Transverse colon (tissue), 4 donors: ENCODE data around the gene GLCE. TPM values are rescaled to one million over a fixed set of nuclear protein-coding genes. Genes with fewer than 3 reads are reported as not detected.

Source experiments
- DNase-seq: peaks from one replicate; pipeline ENCODE4 v3.0.0-alpha.2; 2019
- H3K27ac ChIP-seq, 4 donors: fragments of 200-600 bp; sonication (generic); 2 replicates each; pipeline ENCODE4 v1.5.1; 2016 to 2018; ENCODE audit warnings: inconsistent platforms in 4 of 4
- H3K27me3 ChIP-seq: fragments of 200-600 bp; sonication (generic); 2 replicates; pipeline ENCODE4 v1.5.1; 2017; ENCODE audit warnings: inconsistent platforms
- H3K36me3 ChIP-seq, 4 donors: fragments of 200-600 bp; sonication (generic); 2 replicates each; pipeline ENCODE4 v1.5.1; 2017 to 2019; ENCODE audit warnings: inconsistent platforms in 4 of 4
- H3K4me1 ChIP-seq, 4 donors: fragments of 200-600 bp; sonication (generic); 2 replicates each; pipeline ENCODE4 v1.5.1; 2017 to 2020; ENCODE audit warnings: inconsistent platforms in 4 of 4
- H3K4me3 ChIP-seq, 4 donors: fragments of 200-600 bp; sonication (generic); 1 replicate in 1 of 4; 2 replicates in 3 of 4; pipeline versions ENCODE4 v1.5.1 to v1.6.1; 2017 to 2019; ENCODE audit warnings: inconsistent platforms in 4 of 4
- H3K9me3 ChIP-seq, 2 donors: fragments of 200-600 bp; sonication (generic); 2 replicates each; pipeline ENCODE4 v1.5.1; 2017 to 2019; ENCODE audit warnings: inconsistent platforms in 2 of 2
- CTCF ChIP-seq, 5 experiments: fragments of 200-600 bp in 3 of 5; fragments of 450-650 bp in 2 of 5; sonication (generic) in 3 of 5; IDR thresholded peaks; 1 replicate in 2 of 5; 2 replicates in 3 of 5; pipeline ENCODE4 v1.5.1; 2016 to 2017; ENCODE audit warnings: antibody characterized with exemption in 5 of 5, inconsistent platforms in 3 of 5, mild to moderate bottlenecking in 2 of 5, moderate library complexity in 1 of 5
- EP300 ChIP-seq: sonication (generic); formaldehyde crosslinking; IDR thresholded peaks from one replicate; pipeline ENCODE4 v1.6.1; 2017; ENCODE audit warnings: antibody characterized with exemption, low read depth
- POLR2A ChIP-seq: fragments of 450-650 bp; IDR thresholded peaks from one replicate; pipeline ENCODE4 v1.6.1; 2016; ENCODE audit warnings: antibody characterized with exemption, mild to moderate bottlenecking, moderate library complexity
- POLR2AphosphoS5 ChIP-seq, 3 donors: sonication (generic); formaldehyde crosslinking; IDR thresholded peaks; one replicate each; pipeline ENCODE4 v1.6.1; 2016; ENCODE audit warnings: antibody characterized with exemption in 3 of 3
- WGBS, 2 donors: methylation state at CpG; one replicate each; pipeline ENCODE4 v1.1.5; 2018; ENCODE audit warnings: low coverage in 1 of 2; 5-methylcytosine and 5-hydroxymethylcytosine counted together
- in situ Hi-C, 4 donors: fragments of 200-750 bp; cut with MboI; loops; one replicate each; pipeline versions ENCODE4 v1.15.0 to v1.15.1; 2017; ENCODE audit warnings: low sequenced_read_pairs in 3 of 4, low pct_ligation_motif_present in 1 of 4, low pct_unique_long_range_greater_than_20kb in 1 of 4
- intact Hi-C: fragments of 100-400 bp; cut with DNase I; formaldehyde crosslinking; loops from one replicate; pipeline ENCODE4 v1.15.1; 2023; ENCODE audit warnings: low total_unique reads
- total RNA-seq, 4 donors: library from RNA; depleted of rRNA; stranded (reverse); fragments of >200 nt; gene quantifications; one replicate each; pipeline ENCODE4 v1.1.0, GENCODE V29; 2016

Gene GLCE
- total RNA-seq, 4 donors from 2014 or later: 7.9 to 38.1 (median 25.4) TPM

GRCh38 chr15:69275933-69276560 is 115.6 kb downstream of the GLCE start:
- no peak overlapping the region for H3K27ac ChIP-seq
- 71 to 80% methylated on average over 4 to 9 of the region's 9 CpGs for WGBS, 2 donors
- H3K4me3 ChIP-seq: no peak overlapping the region
- no peaks in the 10 kb centered on the region for H3K9me3 ChIP-seq
- H3K27me3 ChIP-seq: no peaks in the 10 kb centered on the region
- H3K36me3 ChIP-seq: no peaks in the 10 kb centered on the region
- TF ChIP-seq POLR2AphosphoS5 (IDR thresholded peaks at IDR 0.05) (no peak), EP300 (no peak), POLR2A (no peak)
- H3K4me1 ChIP-seq: no peaks in the 10 kb centered on the region
- in situ Hi-C loops (no loop called here), intact Hi-C loops (no loop called here)
- DNase-seq: no peak

- intact Hi-C loops: no loop called here
- WGBS, 2 donors: 29 to 87% methylated on average over 1 to 9 of the region's 9 CpGs
- TF ChIP-seq POLR2A: no peak
- no peak for TF ChIP-seq EP300
- TF ChIP-seq POLR2AphosphoS5 (IDR thresholded peaks at IDR 0.05): no peak
- no peak for TF ChIP-seq CTCF (IDR thresholded peaks at IDR 0.05)
These were observed 116.9 kb downstream of the GLCE start for GRCh38 chr15:69277316-69277715.

GRCh38 chr15:69279636-69280035 is 119.2 kb downstream of the GLCE start:
- intact Hi-C loops: no loop called here
- TF ChIP-seq EP300 (no peak), POLR2AphosphoS5 (IDR thresholded peaks at IDR 0.05) (no peak), POLR2A (no peak), CTCF (IDR thresholded peaks at IDR 0.05) (no peak)

More at GRCh38 chr15:69277316-69277715, 116.9 kb downstream of the GLCE start:
- Histone ChIP-seq H3K4me1 (no peaks in the 10 kb centered on the region), H3K36me3 (no peaks in the 10 kb centered on the region), H3K27me3 (no peaks in the 10 kb centered on the region), H3K4me3 (no peak overlapping the region), H3K27ac (no peak overlapping the region), H3K9me3 (no peaks in the 10 kb centered on the region)
- in situ Hi-C loops: no loop called here
- no peak for DNase-seq

GRCh38 chr15:69280783-69281182 is 120.3 kb downstream of the GLCE start:
- H3K4me1 ChIP-seq: no peaks in the 10 kb centered on the region
- H3K9me3 ChIP-seq: no peaks in the 10 kb centered on the region
- DNase-seq: no peak
- no peaks in the 10 kb centered on the region for H3K36me3 ChIP-seq
- H3K4me3 ChIP-seq: no peak overlapping the region
- TF ChIP-seq POLR2AphosphoS5 (IDR thresholded peaks at IDR 0.05): no peak
- no peak for TF ChIP-seq POLR2A
- TF ChIP-seq EP300: no peak
- no peak for TF ChIP-seq CTCF (IDR thresholded peaks at IDR 0.05)
- in situ Hi-C loops (no loop called here), intact Hi-C loops (no loop called here)
- no peaks in the 10 kb centered on the region for H3K27me3 ChIP-seq
- no peak overlapping the region for H3K27ac ChIP-seq
- 67 to 100% methylated on average over 1 to 5 of the region's 5 CpGs for WGBS, 2 donors

More at GRCh38 chr15:69279636-69280035, 119.2 kb downstream of the GLCE start:
- H3K9me3 ChIP-seq: no peaks in the 10 kb centered on the region
- no peak overlapping the region for H3K27ac ChIP-seq
- in situ Hi-C loops: no loop called here
- no peaks in the 10 kb centered on the region for H3K36me3 ChIP-seq
- no peak overlapping the region for H3K4me3 ChIP-seq
- no peak for DNase-seq
- no peaks in the 10 kb centered on the region for H3K27me3 ChIP-seq
- WGBS, 2 donors: 92% methylated on average over 7 of the region's 7 CpGs; no CpG with 5 or more reads in 1 of the 2 donors
- no peaks in the 10 kb centered on the region for H3K4me1 ChIP-seq
